Measurements from ENCODE around the gene TENM3.

DNA sequence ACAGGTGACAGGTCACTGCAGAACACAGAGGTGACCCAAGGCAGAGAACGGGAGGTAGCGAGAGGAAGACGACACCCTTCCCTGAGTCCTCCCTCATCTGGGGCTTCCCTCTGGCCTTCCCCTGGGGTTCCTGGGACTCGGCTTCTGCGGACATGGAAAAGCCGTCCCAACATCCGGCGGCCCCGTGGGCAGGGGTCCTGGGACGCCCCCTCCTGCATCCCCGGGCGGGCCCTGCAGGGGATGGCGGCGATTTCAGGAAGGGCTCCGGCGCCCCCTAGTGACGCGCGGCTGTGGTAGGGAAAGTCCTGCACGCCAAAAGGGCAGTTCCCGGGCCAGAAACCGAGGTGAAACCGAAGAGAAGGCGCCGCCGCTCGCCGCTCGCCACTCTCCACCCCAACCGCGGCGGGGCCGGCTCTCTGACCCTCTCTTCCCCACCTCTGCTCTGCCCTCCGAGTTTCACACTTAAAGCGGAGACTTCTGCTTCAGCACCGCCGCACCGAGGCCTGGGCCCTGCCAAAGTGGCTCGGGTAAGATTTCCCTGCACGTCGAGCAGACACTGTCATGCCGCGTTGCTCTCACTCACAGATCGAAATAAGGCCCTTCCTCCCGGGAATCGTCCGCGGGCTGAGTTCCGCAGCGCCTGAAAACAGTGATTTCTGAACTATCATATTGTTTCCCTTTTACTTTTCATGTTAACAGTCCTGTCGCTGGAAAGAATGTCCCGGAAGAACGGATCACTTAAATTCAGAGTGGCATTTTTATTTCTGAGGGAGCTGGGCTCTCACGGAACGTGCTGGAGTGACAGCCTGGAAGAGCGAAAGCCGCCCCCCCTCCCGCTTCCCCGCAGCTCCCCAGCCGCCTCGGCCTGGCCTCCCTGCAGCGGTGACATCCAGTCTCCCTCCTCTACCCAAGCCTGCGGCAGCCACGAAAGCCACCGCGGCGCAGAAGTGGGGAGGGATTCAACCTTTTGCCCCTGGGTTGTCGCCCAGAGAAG, 563.4 kb downstream of the TENM3 start:
- TF ChIP-seq, protein P1, sequence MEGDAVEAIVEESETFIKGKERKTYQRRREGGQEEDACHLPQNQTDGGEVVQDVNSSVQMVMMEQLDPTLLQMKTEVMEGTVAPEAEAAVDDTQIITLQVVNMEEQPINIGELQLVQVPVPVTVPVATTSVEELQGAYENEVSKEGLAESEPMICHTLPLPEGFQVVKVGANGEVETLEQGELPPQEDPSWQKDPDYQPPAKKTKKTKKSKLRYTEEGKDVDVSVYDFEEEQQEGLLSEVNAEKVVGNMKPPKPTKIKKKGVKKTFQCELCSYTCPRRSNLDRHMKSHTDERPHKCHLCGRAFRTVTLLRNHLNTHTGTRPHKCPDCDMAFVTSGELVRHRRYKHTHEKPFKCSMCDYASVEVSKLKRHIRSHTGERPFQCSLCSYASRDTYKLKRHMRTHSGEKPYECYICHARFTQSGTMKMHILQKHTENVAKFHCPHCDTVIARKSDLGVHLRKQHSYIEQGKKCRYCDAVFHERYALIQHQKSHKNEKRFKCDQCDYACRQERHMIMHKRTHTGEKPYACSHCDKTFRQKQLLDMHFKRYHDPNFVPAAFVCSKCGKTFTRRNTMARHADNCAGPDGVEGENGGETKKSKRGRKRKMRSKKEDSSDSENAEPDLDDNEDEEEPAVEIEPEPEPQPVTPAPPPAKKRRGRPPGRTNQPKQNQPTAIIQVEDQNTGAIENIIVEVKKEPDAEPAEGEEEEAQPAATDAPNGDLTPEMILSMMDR (IDR thresholded peaks at IDR 0.05): no peak
- no peak for TF ChIP-seq POLR2A (IDR thresholded peaks at IDR 0.05)

Data from lower leg skin (tissue), 3 donors.